OCI-LY7 (cell line): ENCODE results near the gene AJUBA. TPM values are rescaled to one million over a fixed set of nuclear protein-coding genes. Genes with fewer than 3 reads are reported as not detected.
A peak's percentile ranks its signal among the peaks of the same experiment; 100 is the strongest.

Experiments used
- BruUV-seq: library from RNA; stranded (reverse); fragments of 400-500 nt; replicated peaks from 2 replicates; lab custom pipeline; 2021; lab: Mats Ljungman, UMichigan
- CTCF ChIA-PET: fragments of 300-600 bp; sonication (Branson Sonifier 250); formaldehyde crosslinking; loops from one replicate; lab custom pipeline; 2022; ENCODE audit warnings: antibody characterized with exemption; ENCODE audit not compliant: unreplicated experiment; lab: Charles Lee
- POLR2A ChIA-PET: fragments of 300-600 bp; sonication (Branson Sonifier 250); formaldehyde crosslinking; loops from one replicate; lab custom pipeline; 2022; ENCODE audit warnings: antibody characterized with exemption; lab: Charles Lee
- DNase-seq: peaks from one replicate; pipeline ENCODE4 v3.0.0-alpha.2; 2015; ENCODE audit warnings: low spot score
- H2AFZ ChIP-seq: fragments of 200-600 bp; sonication (generic), shearing (Covaris generic); 2 replicates; pipeline ENCODE4 v1.6.1; 2014; ENCODE audit warnings: mild to moderate bottlenecking, antibody characterized with exemption, low read length, moderate library complexity
- H3K27ac ChIP-seq: fragments of 200-600 bp; sonication (generic); 2 replicates; pipeline ENCODE4 v1.5.1; 2014; ENCODE audit warnings: mixed run types, low read depth, mild to moderate bottlenecking, moderate library complexity, low read length, inconsistent platforms; ENCODE audit not compliant: poor library complexity, severe bottlenecking
- H3K36me3 ChIP-seq: fragments of 200-600 bp; sonication (generic); 2 replicates; pipeline ENCODE4 v1.6.1; 2014; ENCODE audit warnings: mild to moderate bottlenecking, antibody characterized with exemption, low read length, moderate library complexity, mixed read lengths; ENCODE audit not compliant: insufficient read depth
- H3K4me1 ChIP-seq: fragments of 200-600 bp; sonication (generic); 2 replicates; pipeline ENCODE4 v1.5.1; 2014; ENCODE audit warnings: mild to moderate bottlenecking, low read length; ENCODE audit not compliant: insufficient read depth, poor library complexity, severe bottlenecking
- H3K4me2 ChIP-seq: fragments of 200-600 bp; sonication (generic); 2 replicates; pipeline ENCODE4 v1.6.1; 2014; ENCODE audit warnings: mild to moderate bottlenecking, low read length
- H3K4me3 ChIP-seq: fragments of 200-600 bp; sonication (generic); 2 replicates; pipeline ENCODE4 v1.5.1; 2014; ENCODE audit warnings: mild to moderate bottlenecking, low read depth, low read length; ENCODE audit not compliant: poor library complexity, severe bottlenecking
- H3K79me2 ChIP-seq: fragments of 200-600 bp; sonication (generic); 2 replicates; pipeline ENCODE4 v1.6.1; 2016; ENCODE audit warnings: low read depth, mild to moderate bottlenecking, low read length, moderate library complexity, mixed read lengths; ENCODE audit not compliant: insufficient read depth
- H3K9me2 ChIP-seq: fragments of 200-600 bp; sonication (generic); 2 replicates; pipeline ENCODE4 v1.6.1; 2016; ENCODE audit warnings: mild to moderate bottlenecking, low read length, mixed read lengths; ENCODE audit not compliant: insufficient read depth
- H3K9me3 ChIP-seq: fragments of 200-600 bp; sonication (generic); 2 replicates; pipeline ENCODE4 v1.6.1; 2014; ENCODE audit warnings: mild to moderate bottlenecking, mixed run types, low read length, mixed read lengths
- H4K20me1 ChIP-seq: fragments of 200-600 bp; sonication (generic); 2 replicates; pipeline ENCODE4 v1.6.1; 2014; ENCODE audit warnings: mild to moderate bottlenecking, antibody characterized with exemption, low read length, moderate library complexity, mixed read lengths; ENCODE audit not compliant: insufficient read depth
- CTCF ChIP-seq: fragments of 200-600 bp; sonication (generic); conservative IDR thresholded peaks from 2 replicates; pipeline ENCODE4 v1.5.1; 2014; ENCODE audit warnings: mild to moderate bottlenecking, antibody characterized with exemption, low read length, moderate library complexity, mixed read lengths
- EZH2phosphoT487 ChIP-seq: fragments of 200-600 bp; sonication (generic); IDR thresholded peaks from 2 replicates; pipeline ENCODE4 v1.6.1; 2018; ENCODE audit warnings: low read depth, borderline replicate concordance, mild to moderate bottlenecking, mixed run types, antibody characterized with exemption, low read length, moderate library complexity, mixed read lengths
- intact Hi-C: fragments of 100-400 bp; cut with micrococcal nuclease; formaldehyde crosslinking; loops from one replicate; pipeline ENCODE4 v1.10.0; 2022; ENCODE audit not compliant: unreplicated experiment
- total RNA-seq, 2 experiments: library from RNA; depleted of rRNA in 1 of 2; stranded (reverse); fragments of >200 nt in 1 of 2; shearing (Covaris generic) in 1 of 2; gene quantifications; 2 replicates each; pipeline ENCODE4 v1.2.3, GENCODE V29; 2014 to 2022

AJUBA gene
- total RNA-seq, 2 experiments from 2014 or later: 0.22 to 0.88 TPM

DNA sequence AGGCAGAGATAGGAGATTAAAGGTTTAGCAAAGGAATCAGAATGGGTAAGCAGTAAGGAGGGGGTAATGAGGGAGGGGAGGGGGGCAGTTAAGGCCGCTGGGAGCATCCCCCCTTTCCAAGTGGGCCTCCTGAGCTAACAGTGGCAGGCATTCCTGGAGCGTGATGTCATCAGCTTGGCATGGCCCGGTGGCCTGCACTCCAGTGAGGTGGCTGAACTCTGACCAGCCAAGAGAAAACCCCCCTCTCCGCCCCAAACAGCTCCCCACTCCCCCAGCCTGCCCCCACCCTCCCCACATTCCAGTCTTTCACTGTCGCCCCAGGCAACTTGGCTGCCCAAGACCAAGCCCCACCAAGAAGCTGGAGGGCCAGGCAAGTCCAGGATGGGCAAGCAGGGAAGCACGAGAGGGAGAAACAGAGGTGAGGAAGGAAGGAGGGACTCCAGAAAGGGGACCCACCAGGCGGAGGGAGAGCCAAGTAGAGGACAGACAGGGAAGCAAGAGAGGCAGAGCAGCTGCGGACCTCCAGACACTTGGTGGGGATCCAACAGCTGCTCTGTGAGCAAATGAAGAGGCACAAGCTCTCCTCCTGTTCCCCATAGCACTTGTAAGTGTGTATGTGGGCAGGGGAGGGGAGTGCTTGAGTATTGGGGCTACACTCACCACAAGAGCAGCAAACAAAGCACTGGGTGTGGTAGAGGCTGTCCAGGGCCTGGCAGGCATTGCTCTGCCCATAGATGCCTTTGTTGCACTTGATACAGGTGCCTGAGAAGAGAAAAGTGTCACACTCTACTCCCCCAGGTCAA is 4.5 kb downstream of the AJUBA start:
- no peak for TF ChIP-seq CTCF
- TF ChIP-seq EZH2phosphoT487: no peak
- BruUV-seq: no TSS peak
- Histone ChIP-seq H3K4me1 (peaks cover 17% of the 10 kb centered on the region), H3K36me3 (no peaks in the 10 kb centered on the region), H2AFZ (no peak overlapping the region), H3K4me3 (no peak overlapping the region), H3K9me3 (no peaks in the 10 kb centered on the region), H3K79me2 (no peaks in the 10 kb centered on the region), H3K27ac (no peak overlapping the region), H4K20me1 (no peaks in the 10 kb centered on the region), H3K4me2 (no peak overlapping the region), H3K9me2 (no peaks in the 10 kb centered on the region)
- DNase-seq: no peak
- intact Hi-C loops: no loop called here
- ChIA-PET CTCF (interaction anchor here (0.5 to 1.8 kb wide), 4 partner anchors 8 to 1452 kb away, joined by 3 to 10 read pairs (median 6); partner anchors contain the start of gene SALL2), POLR2A (interaction anchor here (0.6 to 2.1 kb wide), 6 partner anchors 17 to 524 kb away, joined by 3 to 12 read pairs (median 4); partner anchors contain the start of gene HAUS4)

DNA sequence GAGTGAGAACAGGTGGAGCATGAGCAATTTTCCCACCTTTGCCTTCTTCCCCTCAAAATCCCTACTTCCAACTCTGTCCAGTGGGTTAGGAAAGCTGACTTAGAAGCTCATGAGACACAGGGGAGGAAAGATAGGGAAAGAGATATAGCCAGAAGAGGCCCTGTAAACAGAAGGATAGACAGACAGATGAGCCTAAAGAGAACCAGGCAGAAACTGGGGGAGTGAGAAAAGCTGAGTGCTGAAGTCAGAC is 5.0 kb downstream of the AJUBA start:
- BruUV-seq: no TSS peak
- Histone ChIP-seq H3K9me3 (no peaks in the 10 kb centered on the region), H3K4me2 (peak overlapping the region; percentile 51; the same call in 1 of the 2 replicates), H3K4me3 (no peak overlapping the region), H3K36me3 (no peaks in the 10 kb centered on the region), H3K27ac (no peak overlapping the region), H3K4me1 (peaks cover 17% of the 10 kb centered on the region), H2AFZ (no peak overlapping the region; the same call in 1 of the 2 replicates), H3K9me2 (no peaks in the 10 kb centered on the region), H3K79me2 (no peaks in the 10 kb centered on the region), H4K20me1 (no peaks in the 10 kb centered on the region)
- POLR2A ChIA-PET: interaction anchor here (0.6 to 2.1 kb wide), 4 partner anchors 17 to 523 kb away, joined by 3 to 12 read pairs (median 6); partner anchors contain the start of gene HAUS4
- CTCF ChIA-PET: interaction anchor here (0.6 to 1.8 kb wide), 4 partner anchors 9 to 1074 kb away, joined by 3 to 10 read pairs (median 6); no protein-coding TSS in a partner anchor
- TF ChIP-seq EZH2phosphoT487 (no peak), CTCF (no peak)
- no peak for DNase-seq
- intact Hi-C loops: no loop called here
